ENCODE results near the gene PIK3CD.

The PIK3CD gene

GRCh38 chr1:9653491-9654050 is 2.0 kb downstream of the PIK3CD start:
- TF ChIP-seq CTCF (IDR thresholded peaks at IDR 0.05), result no peak

GRCh38 chr1:9654051-9654833 is 2.7 kb downstream of the PIK3CD start:
- no peak for TF ChIP-seq CTCF (IDR thresholded peaks at IDR 0.05)

GRCh38 chr1:9654834-9655723 is 3.5 kb downstream of the PIK3CD start:
- TF ChIP-seq CTCF (IDR thresholded peaks at IDR 0.05), result no peak

- no peak for TF ChIP-seq CTCF (IDR thresholded peaks at IDR 0.05)
Measured at GRCh38 chr1:9655836-9656235, 4.3 kb downstream of the PIK3CD start.

GRCh38 chr1:9657521-9658032 is 6.0 kb downstream of the PIK3CD start:
- TF ChIP-seq CTCF (IDR thresholded peaks at IDR 0.05), result no peak

GRCh38 chr1:9658199-9658598 is 6.7 kb downstream of the PIK3CD start:
- no peak for TF ChIP-seq CTCF (IDR thresholded peaks at IDR 0.05)

- TF ChIP-seq CTCF (IDR thresholded peaks at IDR 0.05), result no peak
Measured at GRCh38 chr1:9659328-9659727, 7.8 kb downstream of the PIK3CD start.

Data from LNCAP (cell line).